Stomach (tissue), 9 donors: Measurements from ENCODE around the gene DLGAP5. TPM values are rescaled to one million over a fixed set of nuclear protein-coding genes. Genes with fewer than 3 reads are reported as not detected.

Experiments
- DNase-seq, 2 donors: peaks; one replicate each; pipeline versions ENCODE4 v3.0.0 to v3.0.0-alpha.2; 2013 to 2019
- H3K27ac ChIP-seq, 5 donors: fragments of 200-600 bp in 4 of 5; sonication (generic) in 4 of 5; one replicate each; pipeline ENCODE4 v1.5.1; 2013 to 2019; ENCODE audit warnings: mild to moderate bottlenecking in 1 of 5, moderate library complexity in 1 of 5
- H3K27me3 ChIP-seq, 3 donors: fragments of 200-600 bp; sonication (generic); one replicate each; pipeline ENCODE4 v1.5.1; 2017 to 2019; ENCODE audit warnings: mixed run types in 1 of 3
- H3K36me3 ChIP-seq, 4 donors: fragments of 200-600 bp; sonication (generic); 1 replicate in 3 of 4; 2 replicates in 1 of 4; pipeline ENCODE4 v1.5.1; 2016 to 2019
- H3K4me1 ChIP-seq, 4 donors: fragments of 200-600 bp; sonication (generic); one replicate each; pipeline ENCODE4 v1.5.1; 2016 to 2019
- H3K4me3 ChIP-seq, 4 donors: fragments of 200-600 bp; sonication (generic) in 3 of 4; one replicate each; pipeline ENCODE4 v1.5.1; 2016 to 2019; ENCODE audit warnings: mild to moderate bottlenecking in 1 of 4
- H3K9me3 ChIP-seq, 4 donors: fragments of 200-600 bp; sonication (generic); one replicate each; pipeline ENCODE4 v1.5.1; 2016 to 2019
- CTCF ChIP-seq, 7 experiments: fragments of 450-650 bp in 4 of 7; fragments of 200-600 bp in 3 of 7; sonication (generic) in 3 of 7; IDR thresholded peaks; one replicate each; pipeline ENCODE4 v1.5.1; 2016 to 2019; ENCODE audit warnings: antibody characterized with exemption in 7 of 7, control low read depth in 2 of 7, mild to moderate bottlenecking in 1 of 7
- EP300 ChIP-seq: sonication (generic); formaldehyde crosslinking; IDR thresholded peaks from one replicate; pipeline ENCODE4 v1.6.1; 2017; ENCODE audit warnings: antibody characterized with exemption
- POLR2A ChIP-seq, 4 donors: fragments of 450-650 bp; IDR thresholded peaks; one replicate each; pipeline ENCODE4 v1.6.1; 2016; ENCODE audit warnings: antibody characterized with exemption in 4 of 4, control low read depth in 2 of 4, mild to moderate bottlenecking in 1 of 4, moderate library complexity in 1 of 4
- POLR2AphosphoS5 ChIP-seq, 3 donors: sonication (generic); formaldehyde crosslinking; IDR thresholded peaks; one replicate each; pipeline ENCODE4 v1.6.1; 2016; ENCODE audit warnings: antibody characterized with exemption in 3 of 3
- WGBS, 5 donors: extraction: QIAGEN DNeasy Blood & Tissue Kit in 3 of 5; methylation state at CpG; one replicate each; pipeline versions ENCODE4 v1.1.5 to v1.1.7; 2013 to 2018; 5-methylcytosine and 5-hydroxymethylcytosine counted together
- intact Hi-C: fragments of 100-400 bp; cut with DNase I; formaldehyde crosslinking; loops from one replicate; pipeline ENCODE4 v1.15.1; 2023; ENCODE audit warnings: low total_unique reads
- polyA plus RNA-seq, 3 donors: library from polyadenylated mRNA; stranded (reverse); fragments of 200-250 nt; gene quantifications; one replicate each; pipeline ENCODE4 v1.2.3, GENCODE V29; 2013
- total RNA-seq, 5 donors: library from RNA; depleted of rRNA; stranded (reverse); fragments of >200 nt; gene quantifications; one replicate each; pipeline versions ENCODE4 v1.1.0 to v1.2.3, GENCODE V29; 2014 to 2016
- donor health status: healthy with polysubstance abuse.
- donor health status: Bipolar disorder and iron deficiency.
- donor health status: healthy.

Gene DLGAP5
- total and polyA plus RNA-seq, 8 donors: 0.45 to 7.7 (median 2.0) TPM

DNA sequence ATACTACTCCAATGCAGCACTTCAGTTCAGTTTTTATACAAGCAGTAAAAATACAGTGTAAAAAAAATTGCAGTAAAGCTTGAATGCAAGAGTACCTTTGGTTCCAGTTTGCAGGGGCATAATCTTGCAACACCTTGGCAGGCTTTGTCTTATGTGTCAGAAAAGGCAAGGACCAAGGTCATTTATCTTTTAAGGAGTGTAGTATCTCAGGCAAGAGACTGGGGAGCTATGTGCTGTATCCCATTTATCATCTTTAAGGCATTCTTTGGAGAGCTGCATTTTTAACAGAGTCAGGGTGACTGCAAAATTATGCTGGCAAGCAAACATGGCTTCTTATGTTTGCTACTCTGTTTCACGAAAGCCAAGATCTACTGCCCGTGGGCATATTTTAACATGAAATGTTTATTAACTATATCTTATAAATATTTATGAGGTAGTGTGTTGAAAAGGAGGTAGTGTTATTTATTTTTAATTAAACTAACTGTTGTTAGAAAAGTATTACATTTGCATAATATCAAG, 14.8 kb upstream of the DLGAP5 start:
- DNase-seq: no peak
- Histone ChIP-seq H3K36me3 (no peaks in the 10 kb centered on the region), H3K27me3 (no peaks in the 10 kb centered on the region), H3K4me1 (no peaks in the 10 kb centered on the region), H3K9me3 (no peaks in the 10 kb centered on the region), H3K4me3 (no peak overlapping the region), H3K27ac (no peak overlapping the region)
- TF ChIP-seq EP300 (no peak), POLR2A (IDR thresholded peaks at IDR 0.05) (no peak), CTCF (IDR thresholded peaks at IDR 0.05) (no peak), POLR2AphosphoS5 (IDR thresholded peaks at IDR 0.05) (no peak)
- intact Hi-C loops: no loop called here
- 38 to 53% (median 43%) methylated on average over 2 of the region's 2 CpGs for WGBS, 5 donors

DNA sequence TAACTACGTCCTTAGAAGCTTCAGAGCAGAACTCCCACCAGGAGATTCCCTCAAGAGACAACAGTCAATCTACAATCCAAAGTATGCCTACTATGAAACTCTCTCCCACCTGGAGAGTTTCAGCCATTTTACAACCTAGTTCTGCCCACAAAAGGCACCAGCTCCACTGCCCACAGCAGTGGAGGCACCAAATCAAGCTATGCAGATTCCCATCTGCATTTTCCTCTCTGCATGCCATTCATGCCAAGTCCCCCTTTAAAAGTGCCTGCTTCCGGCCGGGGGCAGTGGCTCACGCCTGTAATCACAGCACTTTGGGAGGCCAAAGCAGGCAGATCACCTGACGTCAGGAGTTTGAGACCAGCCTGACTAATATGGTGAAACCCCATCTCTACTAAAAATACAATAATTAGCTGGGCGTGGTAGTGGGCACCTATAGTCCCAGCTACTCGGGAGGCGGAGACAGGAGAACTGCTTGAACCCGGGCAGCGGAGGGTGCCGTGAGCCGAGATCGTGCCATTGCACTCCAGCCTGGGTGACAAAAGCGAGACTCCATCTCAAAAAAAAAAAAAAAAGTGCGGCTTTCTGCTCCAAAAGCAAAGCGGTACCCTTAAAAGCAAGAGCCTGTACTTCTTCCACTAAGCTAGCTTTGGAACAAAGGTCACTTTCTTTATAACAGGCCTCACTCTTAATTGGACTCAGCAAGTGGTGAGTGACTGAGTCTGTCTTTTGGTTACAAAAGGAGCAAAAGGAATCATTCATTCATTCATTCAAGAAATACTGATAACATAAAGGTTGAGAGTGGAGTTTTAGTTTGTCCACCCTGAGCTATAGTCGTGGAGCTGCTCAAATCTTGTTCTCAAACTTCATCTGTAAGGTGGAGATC, 10.1 kb upstream of the DLGAP5 start:
- H3K4me3 ChIP-seq: no peak overlapping the region
- no peaks in the 10 kb centered on the region for H3K9me3 ChIP-seq
- H3K27ac ChIP-seq: no peak overlapping the region
- H3K4me1 ChIP-seq: no peaks in the 10 kb centered on the region
- intact Hi-C loops: no loop called here
- no peaks in the 10 kb centered on the region for H3K36me3 ChIP-seq
- WGBS, 5 donors: 80 to 94% (median 91%) methylated on average over 17 of the region's 17 CpGs
- no peak for TF ChIP-seq POLR2A (IDR thresholded peaks at IDR 0.05)
- no peaks in the 10 kb centered on the region for H3K27me3 ChIP-seq
- no peak for DNase-seq

GRCh38 chr14:55200651-55201050, 9.3 kb upstream of the DLGAP5 start:
- WGBS, 5 donors: 60 to 77% (median 74%) methylated on average over 3 of the region's 3 CpGs
- TF ChIP-seq CTCF (IDR thresholded peaks at IDR 0.05): no peak
- no peak for TF ChIP-seq POLR2A (IDR thresholded peaks at IDR 0.05)
- TF ChIP-seq EP300: no peak
- no peak for TF ChIP-seq POLR2AphosphoS5 (IDR thresholded peaks at IDR 0.05)
- H3K36me3 ChIP-seq: no peaks in the 10 kb centered on the region
- no peak overlapping the region for H3K4me3 ChIP-seq
- H3K9me3 ChIP-seq: no peaks in the 10 kb centered on the region
- no peaks in the 10 kb centered on the region for H3K27me3 ChIP-seq
- no peaks in the 10 kb centered on the region for H3K4me1 ChIP-seq
- intact Hi-C loops: no loop called here
- H3K27ac ChIP-seq: no peak overlapping the region
- DNase-seq: no peak

DNA sequence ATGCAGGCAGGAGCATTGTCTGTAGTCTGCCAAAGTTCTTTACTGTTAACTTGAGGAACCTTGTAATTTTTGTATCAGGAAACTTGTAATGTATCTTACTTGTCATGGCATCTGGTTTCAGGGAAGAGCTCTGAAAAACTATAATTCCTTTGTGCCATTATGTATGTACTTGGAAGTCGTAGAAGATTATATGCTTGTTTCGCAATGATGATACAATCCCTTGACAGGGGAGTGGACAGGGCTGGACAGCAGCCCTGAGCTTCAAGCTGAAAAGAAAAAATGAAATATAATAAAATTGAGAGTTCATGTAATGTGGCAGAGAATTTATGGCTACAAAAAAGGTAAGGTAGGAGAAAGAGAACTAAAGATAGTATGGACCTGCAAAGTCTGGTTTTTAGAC, 7.4 kb upstream of the DLGAP5 start:
- Histone ChIP-seq H3K4me3 (no peak overlapping the region), H3K27me3 (no peaks in the 10 kb centered on the region), H3K36me3 (no peaks in the 10 kb centered on the region), H3K9me3 (no peaks in the 10 kb centered on the region), H3K4me1 (no peaks in the 10 kb centered on the region), H3K27ac (no peak overlapping the region)
- TF ChIP-seq POLR2AphosphoS5 (IDR thresholded peaks at IDR 0.05): no peak
- no peak for DNase-seq
- 82 to 91% (median 86%) methylated on average over 2 of the region's 2 CpGs for WGBS, 5 donors
- intact Hi-C loops: no loop called here

DNA sequence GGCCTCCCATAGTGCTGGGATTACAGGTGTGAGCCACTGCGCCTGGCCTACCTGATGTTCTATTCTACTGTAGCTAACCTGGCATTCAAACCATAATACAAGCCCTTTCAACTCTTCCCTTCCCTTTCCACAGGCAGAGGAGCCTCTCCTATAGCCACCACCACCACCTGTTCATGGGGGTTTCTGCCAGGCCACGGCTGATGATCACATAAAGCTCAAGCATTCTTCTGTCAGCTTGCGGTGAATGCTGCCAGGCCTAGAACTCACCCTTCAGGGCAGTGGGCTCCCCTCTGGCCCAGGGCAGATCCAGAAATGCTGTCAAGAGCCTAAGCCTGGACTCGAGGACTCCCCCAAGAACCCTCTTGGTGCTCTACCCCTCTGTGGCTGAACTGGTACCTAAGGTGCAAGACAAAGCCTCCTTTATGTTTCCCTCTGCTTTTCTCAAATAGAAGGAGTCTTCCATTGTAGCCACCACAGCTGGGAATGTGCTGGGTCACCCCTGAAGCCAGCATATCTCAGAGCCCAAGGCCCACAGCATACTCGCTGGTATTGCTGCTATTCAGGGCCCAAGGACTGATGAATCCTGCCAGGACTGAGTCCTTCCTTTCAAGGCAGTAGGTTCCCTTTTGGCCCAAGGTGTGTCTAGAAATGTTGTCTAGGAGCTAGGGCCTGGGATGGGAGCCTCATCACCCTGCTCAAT, 3.4 kb upstream of the DLGAP5 start:
- Histone ChIP-seq H3K4me1 (peaks cover 0 to 15% (median 12%) of the 10 kb centered on the region in 4 donors), H3K4me3 (no peak overlapping the region), H3K27me3 (no peaks in the 10 kb centered on the region), H3K9me3 (no peaks in the 10 kb centered on the region), H3K36me3 (no peaks in the 10 kb centered on the region), H3K27ac (no peak overlapping the region)
- TF ChIP-seq EP300: no peak
- TF ChIP-seq POLR2A (IDR thresholded peaks at IDR 0.05): no peak
- no peak for TF ChIP-seq POLR2AphosphoS5 (IDR thresholded peaks at IDR 0.05)
- no peak for TF ChIP-seq CTCF (IDR thresholded peaks at IDR 0.05)
- intact Hi-C loops: no loop called here
- WGBS, 5 donors: 88 to 97% (median 90%) methylated on average over 5 of the region's 5 CpGs
- no peak for DNase-seq
